GM12878 (cell line): ENCODE measurements around the gene SLC66A3. TPM values are rescaled to one million over a fixed set of nuclear protein-coding genes. Genes with fewer than 3 reads are reported as not detected.
A peak's percentile ranks its signal among the peaks of the same experiment; 100 is the strongest.

Experiments used
- ATAC-seq: fragments of 200-7000 bp; cut with Tn5 transposase; 3 replicates; pipeline ENCODE4 v1.9.1; 2020; ENCODE audit warnings: mild to moderate bottlenecking, moderate library complexity
- BruUV-seq: library from RNA; stranded (reverse); fragments of 400-500 nt; replicated peaks from 2 replicates; lab custom pipeline; 2021; lab: Mats Ljungman, UMichigan
- CTCF ChIA-PET: fragments of 300-600 bp; sonication (Branson Sonifier 250); formaldehyde crosslinking; extraction: SDS; loops from one replicate; lab custom pipeline; 2021; ENCODE audit warnings: inconsistent platforms; lab: Yijun Ruan, JAX
- POLR2A ChIA-PET: fragments of 350-600 bp; formaldehyde crosslinking; extraction: SDS; loops from one replicate; lab custom pipeline; 2021; ENCODE audit warnings: inconsistent platforms; lab: Charles Lee
- RAD21 ChIA-PET: fragments of 300-600 bp; sonication (Branson Sonifier 250); formaldehyde crosslinking; loops from one replicate; lab custom pipeline; 2023; ENCODE audit warnings: antibody characterized with exemption; ENCODE audit not compliant: unreplicated experiment; lab: Charles Lee
- SMC1A ChIA-PET: fragments of 300-600 bp; sonication (Branson Sonifier 250); formaldehyde crosslinking; loops from one replicate; lab custom pipeline; 2023; ENCODE audit not compliant: unreplicated experiment, uncharacterized antibody; lab: Charles Lee
- DNase-seq: peaks from one replicate; pipeline ENCODE4 v3.0.0-alpha.2; 2011; ENCODE audit warnings: low read depth, low spot score
- FAIRE-seq: peaks from 3 replicates; lab custom pipeline; 2011; peaks lifted over from hg19 to GRCh38; lab: Jason Lieb, UNC
- H2AFZ ChIP-seq: 2 replicates; pipeline ENCODE4 v1.6.0; 2011; ENCODE audit warnings: low read depth, low read length, control low read depth; ENCODE audit not compliant: control insufficient read depth
- H3K27ac ChIP-seq: 2 replicates; pipeline ENCODE4 v1.5.1; 2011; ENCODE audit warnings: control low read depth; ENCODE audit not compliant: control insufficient read depth, insufficient read depth
- H3K27me3 ChIP-seq, 2 experiments: replicated peaks in 1 of 2; 2 replicates each; pipeline versions ENCODE4 v1.6.0 to v1.6.1; 2011; ENCODE audit warnings: low read length in 1 of 2; ENCODE audit not compliant: control insufficient read depth in 2 of 2, insufficient read depth in 2 of 2
- H3K36me3 ChIP-seq, 2 experiments: 2 replicates each; pipeline ENCODE4 v1.5.1; 2011; ENCODE audit warnings: low read length in 1 of 2; ENCODE audit not compliant: control insufficient read depth in 2 of 2, insufficient read depth in 2 of 2
- H3K4me1 ChIP-seq: 2 replicates; pipeline ENCODE4 v1.6.1; 2011; ENCODE audit warnings: mild to moderate bottlenecking, low read length, moderate library complexity, mixed read lengths; ENCODE audit not compliant: control insufficient read depth, insufficient read depth
- H3K4me2 ChIP-seq: 2 replicates; pipeline ENCODE4 v1.6.0; 2011; ENCODE audit warnings: control low read depth; ENCODE audit not compliant: control insufficient read depth, insufficient read depth
- H3K4me3 ChIP-seq: fragments of 200-600 bp; sonication (generic); 2 replicates; pipeline ENCODE4 v1.5.1; 2016
- H3K79me2 ChIP-seq: 2 replicates; pipeline ENCODE4 v1.6.0; 2011; ENCODE audit warnings: low read length; ENCODE audit not compliant: control insufficient read depth, insufficient read depth
- H3K9ac ChIP-seq: 2 replicates; pipeline ENCODE4 v1.8.0; 2011; ENCODE audit warnings: low read length, control low read depth, mixed read lengths; ENCODE audit not compliant: control insufficient read depth, insufficient read depth
- H3K9me3 ChIP-seq: replicated peaks from 3 replicates; pipeline ENCODE4 v1.5.1; 2011; ENCODE audit warnings: mild to moderate bottlenecking, low read length; ENCODE audit not compliant: control insufficient read depth, insufficient read depth
- H4K20me1 ChIP-seq: 2 replicates; pipeline ENCODE4 v1.6.0; 2011; ENCODE audit not compliant: control insufficient read depth, insufficient read depth
- ASH2L ChIP-seq: fragments of 300-600, 200-600 bp; sonication (generic); IDR thresholded peaks from 2 replicates; pipeline ENCODE4 v1.6.1; 2017; ENCODE audit warnings: low read depth, mild to moderate bottlenecking, borderline replicate concordance
- ATF7 ChIP-seq: fragments of 450-650 bp; IDR thresholded peaks from 2 replicates; pipeline ENCODE4 v1.6.1; 2016; ENCODE audit warnings: low read depth, mild to moderate bottlenecking
- BACH1 ChIP-seq: fragments of 450-650 bp; IDR thresholded peaks from 2 replicates; pipeline ENCODE4 v1.6.1; 2017; ENCODE audit warnings: mild to moderate bottlenecking, borderline replicate concordance
- CEBPB ChIP-seq, 2 experiments: fragments of 150-350 bp in 1 of 2; IDR thresholded peaks; 2 replicates each; pipeline ENCODE4 v1.6.1; 2012 to 2014; ENCODE audit warnings: low read depth in 2 of 2, low read length in 2 of 2, borderline replicate concordance in 1 of 2, inconsistent platforms in 1 of 2
- CREB1 ChIP-seq: IDR thresholded peaks from 2 replicates; pipeline ENCODE4 v1.6.1; 2012; ENCODE audit warnings: low read depth, mild to moderate bottlenecking, inconsistent platforms
- ELK1 ChIP-seq: IDR thresholded peaks from 2 replicates; pipeline ENCODE4 v1.6.1; 2012; ENCODE audit warnings: low read depth, low read length, improper control_type of control experiment
- EP300 ChIP-seq, 2 experiments: fragments of 150-350 bp in 1 of 2; IDR thresholded peaks; 2 replicates each; pipeline ENCODE4 v1.6.1; 2011 to 2012; ENCODE audit warnings: low read depth in 2 of 2, low read length in 2 of 2, borderline replicate concordance in 1 of 2, improper control_type of control experiment in 1 of 2, inconsistent platforms in 1 of 2; ENCODE audit not compliant: control insufficient read depth in 1 of 2
- ETV6 ChIP-seq, 2 experiments: fragments of 450-650 bp in 1 of 2; IDR thresholded peaks in 1 of 2; conservative IDR thresholded peaks in 1 of 2; 2 replicates each; pipeline ENCODE4 v1.6.1; 2014; ENCODE audit warnings: antibody characterized with exemption in 1 of 2, borderline replicate concordance in 1 of 2, low read depth in 1 of 2, mild to moderate bottlenecking in 1 of 2, moderate library complexity in 1 of 2
- IKZF2 ChIP-seq, 2 experiments: fragments of 450-650 bp; IDR thresholded peaks; 2 replicates each; pipeline ENCODE4 v1.6.1; 2017; ENCODE audit warnings: mild to moderate bottlenecking in 2 of 2, moderate library complexity in 2 of 2
- KLF5 ChIP-seq: fragments of 450-650 bp; IDR thresholded peaks from 2 replicates; pipeline ENCODE4 v1.6.1; 2014; ENCODE audit warnings: mild to moderate bottlenecking; ENCODE audit not compliant: partially characterized antibody
- POLR2AphosphoS5 ChIP-seq: IDR thresholded peaks from 2 replicates; pipeline ENCODE4 v1.6.1; 2011; ENCODE audit warnings: mild to moderate bottlenecking, low read length, inconsistent platforms
- SREBF1 ChIP-seq: IDR thresholded peaks from 2 replicates; pipeline ENCODE4 v1.6.1; 2012; ENCODE audit warnings: mild to moderate bottlenecking, low read length
- ZBED1 ChIP-seq: IDR thresholded peaks from 2 replicates; pipeline ENCODE4 v1.6.1; 2016; ENCODE audit warnings: borderline replicate concordance
- ZBTB33 ChIP-seq: fragments of 450-650 bp; IDR thresholded peaks from 2 replicates; pipeline ENCODE4 v1.6.1; 2017; ENCODE audit warnings: mild to moderate bottlenecking
- ZNF217 ChIP-seq: fragments of 450-650 bp; IDR thresholded peaks from 2 replicates; pipeline ENCODE4 v1.6.1; 2017; ENCODE audit warnings: antibody characterized with exemption, mild to moderate bottlenecking
- WGBS: methylation state at CpG from one replicate; pipeline ENCODE4 v1.1.6; 2016; ENCODE audit warnings: low lambda C conversion rate; ENCODE audit not compliant: insufficient replicate concordance, insufficient coverage; ENCODE audit errors: missing lambda C conversion rate; 5-methylcytosine and 5-hydroxymethylcytosine counted together
- in situ Hi-C: fragments of 300-500 bp; cut with MboI; formaldehyde crosslinking; loops from 9 replicates; pipeline ENCODE4 v1.14.3; 2018; ENCODE audit warnings: mixed read lengths
- intact Hi-C: fragments of 100-400 bp; cut with micrococcal nuclease; formaldehyde crosslinking; loops from one replicate; pipeline ENCODE4 v1.14.2; 2022; ENCODE audit not compliant: unreplicated experiment
- polyA plus RNA-seq, 11 experiments: library from polyadenylated mRNA; depleted of rRNA in 4 of 11; unstranded in 6 of 11; stranded (reverse) in 5 of 11; fragments of >200 nt; fragmentation: Nextera tagmentation in 4 of 11; fragmentation: Illumina TruSeq in 1 of 11; extraction: Ambion mirVana in 4 of 11; extraction: Trizol in 1 of 11; gene quantifications; 1 replicate in 1 of 11; 2 replicates in 10 of 11; pipeline versions ENCODE4 v1.2.1 to v1.2.3, GENCODE V29; 2011 to 2016; ENCODE audit warnings: inconsistent platforms in 2 of 11, missing spikeins in 2 of 11, low read depth in 1 of 11
- total RNA-seq, 4 experiments: library from RNA; depleted of rRNA in 3 of 4; stranded (reverse); fragments of >200 nt in 3 of 4; fragmentation: Illumina TruSeq in 1 of 4; extraction: Trizol in 1 of 4; gene quantifications; 2 replicates each; pipeline versions ENCODE4 v1.2.1 to v1.2.3, GENCODE V29; 2013 to 2021

The SLC66A3 gene
- total and polyA plus RNA-seq, 10 of the 15 experiments (the other 5 are each of a cell fraction or from before 2014, with no cell fraction given) = 1.4 to 14.2 (median 6.4) TPM

- SMC1A ChIA-PET = no interaction called here
- in situ Hi-C loops (no loop called here), intact Hi-C loops (no loop called here)
- Histone ChIP-seq H3K27ac (no peak overlapping the region), H3K4me2 (no peak overlapping the region), H3K79me2 (no peaks in the 10 kb centered on the region), H2AFZ (no peak overlapping the region), H3K27me3 (no peaks in the 10 kb centered on the region; a peak in 1 of 4 replicates), H4K20me1 (no peaks in the 10 kb centered on the region), H3K4me1 (no peaks in the 10 kb centered on the region), H3K9ac (no peak overlapping the region), H3K9me3 (peaks cover 4% of the 10 kb centered on the region; the same call in 1 of the 3 replicates), H3K36me3 (no peaks in the 10 kb centered on the region), H3K4me3 (no peak overlapping the region)
- ATAC-seq (no peak), FAIRE-seq (no peak), DNase-seq (no peak)
- POLR2A ChIA-PET = no interaction called here
- CTCF ChIA-PET = no interaction called here
- 68% methylated on average over 6 of the region's 9 CpGs for WGBS
- no TSS peak for BruUV-seq
- TF ChIP-seq ETV6 (conservative IDR thresholded peaks at IDR 0.05 in 1 of 2, IDR thresholded peaks at IDR 0.05 in 1 of 2; ENCODE audit: borderline replicate concordance in 1 of 2, low read depth in 1 of 2) = peak in 1 of 2 experiments; percentile 67; a peak in 1 of 4 replicates
- no peak for TF ChIP-seq KLF5
- RAD21 ChIA-PET = no interaction called here
Observed at GRCh38 chr2:11112870-11113428, 42.3 kb upstream of the SLC66A3 start.

GRCh38 chr2:11117776-11118175 lies 37.5 kb upstream of the SLC66A3 start:
- POLR2A ChIA-PET = no interaction called here
- H3K4me1 ChIP-seq = no peaks in the 10 kb centered on the region
- H3K4me2 ChIP-seq = no peak overlapping the region
- RAD21 ChIA-PET = no interaction called here
- in situ Hi-C loops (no loop called here), intact Hi-C loops (no loop called here)
- DNase-seq (no peak), ATAC-seq (no peak), FAIRE-seq (no peak)
- H3K27me3 ChIP-seq = no peaks in the 10 kb centered on the region; a peak in 2 of 4 replicates
- H2AFZ ChIP-seq = no peak overlapping the region
- WGBS = 40% methylated on average over 6 of the region's 6 CpGs
- H3K27ac ChIP-seq = no peak overlapping the region
- peaks cover 3% of the 10 kb centered on the region; the same call in 1 of the 3 replicates for H3K9me3 ChIP-seq
- no peaks in the 10 kb centered on the region for H3K79me2 ChIP-seq
- CTCF ChIA-PET = no interaction called here
- no peaks in the 10 kb centered on the region; the same call in 1 of the 2 replicates for H4K20me1 ChIP-seq
- SMC1A ChIA-PET = interaction anchor here (0.9 kb wide), 1 partner anchor 9 kb away, joined by 3 read pairs; no protein-coding TSS in a partner anchor
- no TSS peak for BruUV-seq
- H3K4me3 ChIP-seq = no peak overlapping the region
- no peak overlapping the region for H3K9ac ChIP-seq
- no peaks in the 10 kb centered on the region for H3K36me3 ChIP-seq
- TF ChIP-seq ATF7 = no peak
- no peak for TF ChIP-seq EP300 (IDR thresholded peaks at IDR 0.05; ENCODE audit: borderline replicate concordance in 1 of 2, control insufficient read depth in 1 of 2, low read depth in 2 of 2, low read length in 2 of 2)
- TF ChIP-seq CEBPB (IDR thresholded peaks at IDR 0.05; ENCODE audit: borderline replicate concordance in 1 of 2, low read depth in 2 of 2, low read length in 2 of 2) = no peak
- TF ChIP-seq ASH2L = no peak
- TF ChIP-seq ZBED1 = no peak
- TF ChIP-seq BACH1 = no peak
- no peak for TF ChIP-seq SREBF1
- no peak for TF ChIP-seq IKZF2 (IDR thresholded peaks at IDR 0.05)
- no peak for TF ChIP-seq ZNF217
- TF ChIP-seq ELK1 = no peak
- no peak for TF ChIP-seq POLR2AphosphoS5
- TF ChIP-seq ZBTB33 = no peak
- TF ChIP-seq CREB1 = no peak
